SK-N-MC (cell line): ENCODE results near the gene KRTAP10-5.

ENCODE experiments used
- EZH2 ChIP-seq: fragments of 200-600 bp; sonication (generic); IDR thresholded peaks from one replicate; pipeline ENCODE4 v1.6.1; 2017; ENCODE audit warnings: antibody characterized with exemption
- FOXP2 ChIP-seq: optimal IDR thresholded peaks from 2 replicates; pipeline ENCODE3; 2011; ENCODE audit warnings: mild to moderate bottlenecking, moderate library complexity; ENCODE audit not compliant: insufficient read depth; ENCODE audit errors: extremely low read length, control extremely low read depth

DNA sequence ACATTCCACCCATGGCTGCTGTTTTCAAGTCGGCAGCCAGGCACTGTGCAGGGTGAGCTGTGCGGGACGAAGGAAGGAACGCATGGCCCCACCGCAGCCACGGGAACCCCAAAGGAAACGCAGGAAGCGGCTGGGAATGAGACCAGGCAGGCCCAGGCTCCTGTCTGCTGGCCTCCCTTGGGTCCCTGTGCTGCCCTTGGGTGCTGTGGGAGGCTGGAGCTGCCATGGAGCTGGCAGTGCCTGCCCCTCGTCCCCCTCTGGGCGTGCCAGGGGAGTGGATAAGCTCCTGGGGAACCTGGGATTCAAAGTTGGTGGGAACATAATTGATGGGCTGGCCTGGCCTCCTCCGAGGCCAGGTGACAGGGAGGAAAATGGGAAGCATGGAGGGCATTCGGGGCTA is 12.1 kb downstream of the KRTAP10-5 start:
- TF ChIP-seq FOXP2 (no peak), EZH2 (no peak)
